ENCODE measurements around the gene PWWP2A.
"Not testable (repeated sequence)": the region's sequence is repeated elsewhere in the genome, so short reads cannot be mapped to it uniquely, and the experiment has no call there.

The PWWP2A gene

GRCh38 chr5:160155017-160155750 lies 35.9 kb upstream of the PWWP2A start:
- DNase-seq (ENCODE audit: low read depth in 1 of 2, low spot score in 1 of 2), result peak in 1 of 2 experiments; percentile 59
- no peak; the same call in 1 of the 2 replicates for TF ChIP-seq JUND (IDR thresholded peaks at IDR 0.05; ENCODE audit: low read depth)
- in situ Hi-C loops (cut with HindIII; ENCODE audit: low pct_unique_long_range_greater_than_20kb, low sequenced_read_pairs), result no loop called here

GRCh38 chr5:160152901-160153300 lies 33.7 kb upstream of the PWWP2A start:
- TF ChIP-seq JUND (IDR thresholded peaks at IDR 0.05; ENCODE audit: low read depth), result no peak
- no peak for DNase-seq (ENCODE audit: low read depth in 1 of 2, low spot score in 1 of 2)
- in situ Hi-C loops (cut with HindIII; ENCODE audit: low pct_unique_long_range_greater_than_20kb, low sequenced_read_pairs), result no loop called here

- no peak for TF ChIP-seq JUND (IDR thresholded peaks at IDR 0.05; ENCODE audit: low read depth)
- no peak for DNase-seq (ENCODE audit: low read depth in 1 of 2, low spot score in 1 of 2)
- in situ Hi-C loops (cut with HindIII; ENCODE audit: low pct_unique_long_range_greater_than_20kb, low sequenced_read_pairs), result no loop called here
Observed at GRCh38 chr5:160152287-160152686, 33.0 kb upstream of the PWWP2A start.

- no peak for DNase-seq (ENCODE audit: low read depth in 1 of 2, low spot score in 1 of 2)
- in situ Hi-C loops (cut with HindIII; ENCODE audit: low pct_unique_long_range_greater_than_20kb, low sequenced_read_pairs), result no loop called here
- TF ChIP-seq JUND (IDR thresholded peaks at IDR 0.05; ENCODE audit: low read depth), result no peak
Observed at GRCh38 chr5:160151017-160151416, 31.8 kb upstream of the PWWP2A start.

- DNase-seq (ENCODE audit: low read depth in 1 of 2, low spot score in 1 of 2), result no peak
- in situ Hi-C loops (cut with HindIII; ENCODE audit: low pct_unique_long_range_greater_than_20kb, low sequenced_read_pairs), result no loop called here
- no peak for TF ChIP-seq JUND (IDR thresholded peaks at IDR 0.05; ENCODE audit: low read depth)
Observed at GRCh38 chr5:160150381-160150780, 31.1 kb upstream of the PWWP2A start.

- DNase-seq (ENCODE audit: low read depth in 1 of 2, low spot score in 1 of 2); in situ Hi-C loops (cut with HindIII; ENCODE audit: low pct_unique_long_range_greater_than_20kb, low sequenced_read_pairs): not testable (repeated sequence)
Observed at GRCh38 chr5:160144436-160144835, 25.2 kb upstream of the PWWP2A start.

- TF ChIP-seq JUND (IDR thresholded peaks at IDR 0.05; ENCODE audit: low read depth), result no peak
- in situ Hi-C loops (cut with HindIII; ENCODE audit: low pct_unique_long_range_greater_than_20kb, low sequenced_read_pairs), result no loop called here
- DNase-seq (ENCODE audit: low read depth in 1 of 2, low spot score in 1 of 2), result no peak
Observed at GRCh38 chr5:160134332-160134731, 15.1 kb upstream of the PWWP2A start.

- TF ChIP-seq JUND (IDR thresholded peaks at IDR 0.05; ENCODE audit: low read depth), result no peak
- DNase-seq (ENCODE audit: low read depth in 1 of 2, low spot score in 1 of 2), result no peak
- in situ Hi-C loops (cut with HindIII; ENCODE audit: low pct_unique_long_range_greater_than_20kb, low sequenced_read_pairs), result no loop called here
Observed at GRCh38 chr5:160133918-160134304, 14.7 kb upstream of the PWWP2A start.

GRCh38 chr5:160133071-160133917 lies 14.0 kb upstream of the PWWP2A start:
- no peak for DNase-seq (ENCODE audit: low read depth in 1 of 2, low spot score in 1 of 2)
- in situ Hi-C loops (cut with HindIII; ENCODE audit: low pct_unique_long_range_greater_than_20kb, low sequenced_read_pairs), result no loop called here
- no peak for TF ChIP-seq JUND (IDR thresholded peaks at IDR 0.05; ENCODE audit: low read depth)

- DNase-seq (ENCODE audit: low read depth in 1 of 2, low spot score in 1 of 2), result no peak
- no peak for TF ChIP-seq JUND (IDR thresholded peaks at IDR 0.05; ENCODE audit: low read depth)
- in situ Hi-C loops (cut with HindIII; ENCODE audit: low pct_unique_long_range_greater_than_20kb, low sequenced_read_pairs), result no loop called here
Observed at GRCh38 chr5:160129841-160130240, 10.6 kb upstream of the PWWP2A start.

GRCh38 chr5:160128632-160129031 lies 9.4 kb upstream of the PWWP2A start:
- in situ Hi-C loops (cut with HindIII; ENCODE audit: low pct_unique_long_range_greater_than_20kb, low sequenced_read_pairs), result no loop called here
- no peak for DNase-seq (ENCODE audit: low read depth in 1 of 2, low spot score in 1 of 2)
- no peak for TF ChIP-seq JUND (IDR thresholded peaks at IDR 0.05; ENCODE audit: low read depth)

- in situ Hi-C loops (cut with HindIII; ENCODE audit: low pct_unique_long_range_greater_than_20kb, low sequenced_read_pairs), result no loop called here
- no peak for DNase-seq (ENCODE audit: low read depth in 1 of 2, low spot score in 1 of 2)
- no peak for TF ChIP-seq JUND (IDR thresholded peaks at IDR 0.05; ENCODE audit: low read depth)
Observed at GRCh38 chr5:160119905-160120266, 636 bp upstream of the PWWP2A start.

GRCh38 chr5:160118349-160119141 lies 705 bp downstream of the PWWP2A start:
- in situ Hi-C loops (cut with HindIII; ENCODE audit: low pct_unique_long_range_greater_than_20kb, low sequenced_read_pairs), result no loop called here
- TF ChIP-seq JUND (IDR thresholded peaks at IDR 0.05; ENCODE audit: low read depth), result no peak
- DNase-seq (ENCODE audit: low read depth in 1 of 2, low spot score in 1 of 2), result peak; percentile 64 to 71
